DND-41 (cell line): ENCODE measurements around the gene FAM124B.

Experiments
- ATAC-seq: fragments of 200-7000 bp; cut with Tn5 transposase; 3 replicates; pipeline ENCODE4 v1.9.1; 2021; ENCODE audit warnings: low read depth; ENCODE audit not compliant: insufficient read depth
- DNase-seq: peaks from one replicate; pipeline ENCODE4 v3.0.0-alpha.2; 2020
- H2AFZ ChIP-seq: 2 replicates; pipeline ENCODE4 v1.6.0; 2012; ENCODE audit warnings: low read depth, low read length
- H3K27ac ChIP-seq: 2 replicates; pipeline ENCODE4 v1.5.1; 2012; ENCODE audit warnings: low read length, inconsistent platforms
- H3K27me3 ChIP-seq: fragments of 200-600 bp; sonication (generic); 2 replicates; pipeline ENCODE4 v1.6.0; 2012; ENCODE audit warnings: low read length, mild to moderate bottlenecking, inconsistent platforms; ENCODE audit not compliant: insufficient read depth, poor library complexity
- H3K36me3 ChIP-seq: 2 replicates; pipeline ENCODE4 v1.5.1; 2012; ENCODE audit warnings: low read length, inconsistent platforms; ENCODE audit not compliant: insufficient read depth
- H3K4me1 ChIP-seq: 2 replicates; pipeline ENCODE4 v1.5.1; 2012; ENCODE audit warnings: mild to moderate bottlenecking, low read length; ENCODE audit not compliant: insufficient read depth
- H3K4me2 ChIP-seq: 2 replicates; pipeline ENCODE4 v1.6.0; 2012; ENCODE audit warnings: mild to moderate bottlenecking, moderate library complexity, low read length, inconsistent platforms; ENCODE audit not compliant: insufficient read depth
- H3K4me3 ChIP-seq, 2 experiments: fragments of 200-600 bp in 1 of 2; shearing (Covaris generic) in 1 of 2; 2 replicates each; pipeline ENCODE4 v1.5.1; 2012 to 2016; ENCODE audit warnings: inconsistent platforms in 2 of 2, low read length in 2 of 2, mild to moderate bottlenecking in 2 of 2, low read depth in 1 of 2, moderate library complexity in 1 of 2
- H3K79me2 ChIP-seq: 2 replicates; pipeline ENCODE4 v1.6.0; 2012; ENCODE audit warnings: low read length, inconsistent platforms; ENCODE audit not compliant: insufficient read depth
- H3K9ac ChIP-seq: 2 replicates; pipeline ENCODE4 v1.6.0; 2012; ENCODE audit warnings: low read depth, mild to moderate bottlenecking, inconsistent platforms, low read length, moderate library complexity
- H3K9me3 ChIP-seq: 2 replicates; pipeline ENCODE4 v1.5.1; 2012; ENCODE audit warnings: low read length, moderate library complexity, mild to moderate bottlenecking, inconsistent platforms; ENCODE audit not compliant: insufficient read depth, severe bottlenecking
- H4K20me1 ChIP-seq: 2 replicates; pipeline ENCODE4 v1.6.0; 2012; ENCODE audit warnings: low read length; ENCODE audit not compliant: insufficient read depth
- CTCF ChIP-seq: IDR thresholded peaks from 2 replicates; pipeline ENCODE4 v1.5.1; 2012; ENCODE audit warnings: borderline replicate concordance, low read length, moderate library complexity, mild to moderate bottlenecking; ENCODE audit not compliant: poor library complexity, severe bottlenecking; ENCODE audit errors: extremely low read depth
- EZH2 ChIP-seq: IDR thresholded peaks from 3 replicates; pipeline ENCODE4 v1.6.1; 2012; ENCODE audit warnings: borderline replicate concordance, low read depth, mild to moderate bottlenecking, moderate library complexity, low read length, inconsistent platforms; ENCODE audit not compliant: severe bottlenecking

Gene FAM124B

GRCh38 chr2:224333726-224334482, 68.0 kb downstream of the FAM124B start:
- no peak overlapping the region for H2AFZ ChIP-seq
- no peaks in the 10 kb centered on the region for H3K36me3 ChIP-seq
- H4K20me1 ChIP-seq = no peaks in the 10 kb centered on the region
- no peak overlapping the region for H3K4me3 ChIP-seq
- H3K9ac ChIP-seq = no peak overlapping the region
- no peaks in the 10 kb centered on the region for H3K4me1 ChIP-seq
- TF ChIP-seq EZH2 = no peak
- TF ChIP-seq CTCF = no peak
- DNase-seq (no peak), ATAC-seq (no peak)
- H3K4me2 ChIP-seq = no peak overlapping the region
- no peaks in the 10 kb centered on the region for H3K9me3 ChIP-seq
- no peaks in the 10 kb centered on the region for H3K79me2 ChIP-seq
- no peaks in the 10 kb centered on the region for H3K27me3 ChIP-seq
- H3K27ac ChIP-seq = no peak overlapping the region

- TF ChIP-seq CTCF (no peak), EZH2 (no peak)
- H3K36me3 ChIP-seq = no peaks in the 10 kb centered on the region
- no peaks in the 10 kb centered on the region for H4K20me1 ChIP-seq
- no peak for DNase-seq
- no peak overlapping the region for H3K9ac ChIP-seq
- no peaks in the 10 kb centered on the region for H3K4me1 ChIP-seq
- no peak overlapping the region for H3K4me2 ChIP-seq
- H3K9me3 ChIP-seq = no peaks in the 10 kb centered on the region
- H3K27ac ChIP-seq = no peak overlapping the region
- no peaks in the 10 kb centered on the region for H3K27me3 ChIP-seq
- ATAC-seq = no peak; the same call in 2 of the 3 replicates
- no peak overlapping the region for H2AFZ ChIP-seq
- H3K4me3 ChIP-seq = no peak overlapping the region
- no peaks in the 10 kb centered on the region for H3K79me2 ChIP-seq
Observed at GRCh38 chr2:224331698-224332097, 70.2 kb downstream of the FAM124B start.

- Histone ChIP-seq H3K27ac (no peak overlapping the region), H3K4me3 (no peak overlapping the region), H3K4me1 (no peaks in the 10 kb centered on the region), H3K9me3 (no peaks in the 10 kb centered on the region), H3K9ac (no peak overlapping the region), H3K79me2 (no peaks in the 10 kb centered on the region), H3K27me3 (no peaks in the 10 kb centered on the region), H2AFZ (no peak overlapping the region), H3K4me2 (no peak overlapping the region), H3K36me3 (no peaks in the 10 kb centered on the region), H4K20me1 (no peaks in the 10 kb centered on the region)
- no peak for DNase-seq
- no peak for TF ChIP-seq CTCF
- TF ChIP-seq EZH2 = no peak
- no peak for ATAC-seq
Observed at GRCh38 chr2:224328798-224329197, 73.1 kb downstream of the FAM124B start.
